Left colon (tissue), 2 donors: ENCODE data around the gene HLCS. TPM values are rescaled to one million over a fixed set of nuclear protein-coding genes. Genes with fewer than 3 reads are reported as not detected.

Source experiments
- ATAC-seq: fragments of 200-7000 bp; cut with Tn5 transposase; one replicate; pipeline ENCODE4 v1.9.1; 2020; ENCODE audit warnings: mild to moderate bottlenecking, moderate library complexity
- DNase-seq, 2 donors: peaks; one replicate each; pipeline ENCODE4 v3.0.0-alpha.2; 2020
- intact Hi-C, 2 donors: fragments of 100-400 bp; cut with DNase I in 1 of 2; cut with micrococcal nuclease in 1 of 2; formaldehyde crosslinking; loops; one replicate each; pipeline versions ENCODE4 v1.11.2 to v1.14.0; 2022; cut with DNase I, micrococcal nuclease
- total RNA-seq, 2 donors: library from RNA; stranded (reverse); fragmentation: NEBNext Ultra II Directional; extraction: Animal tissue kit (Norgen Biotek cat#: 25700); gene quantifications; one replicate each; pipeline ENCODE4 v1.2.1, GENCODE V29; 2021
- donor health status: DM: no; HTN: no; CAD: no.
- donor health status: DM: yes; HTN: yes; CAD: no.

Gene HLCS
- total RNA-seq, 2 donors from 2014 or later, result 14.1 to 18.8 TPM

DNA sequence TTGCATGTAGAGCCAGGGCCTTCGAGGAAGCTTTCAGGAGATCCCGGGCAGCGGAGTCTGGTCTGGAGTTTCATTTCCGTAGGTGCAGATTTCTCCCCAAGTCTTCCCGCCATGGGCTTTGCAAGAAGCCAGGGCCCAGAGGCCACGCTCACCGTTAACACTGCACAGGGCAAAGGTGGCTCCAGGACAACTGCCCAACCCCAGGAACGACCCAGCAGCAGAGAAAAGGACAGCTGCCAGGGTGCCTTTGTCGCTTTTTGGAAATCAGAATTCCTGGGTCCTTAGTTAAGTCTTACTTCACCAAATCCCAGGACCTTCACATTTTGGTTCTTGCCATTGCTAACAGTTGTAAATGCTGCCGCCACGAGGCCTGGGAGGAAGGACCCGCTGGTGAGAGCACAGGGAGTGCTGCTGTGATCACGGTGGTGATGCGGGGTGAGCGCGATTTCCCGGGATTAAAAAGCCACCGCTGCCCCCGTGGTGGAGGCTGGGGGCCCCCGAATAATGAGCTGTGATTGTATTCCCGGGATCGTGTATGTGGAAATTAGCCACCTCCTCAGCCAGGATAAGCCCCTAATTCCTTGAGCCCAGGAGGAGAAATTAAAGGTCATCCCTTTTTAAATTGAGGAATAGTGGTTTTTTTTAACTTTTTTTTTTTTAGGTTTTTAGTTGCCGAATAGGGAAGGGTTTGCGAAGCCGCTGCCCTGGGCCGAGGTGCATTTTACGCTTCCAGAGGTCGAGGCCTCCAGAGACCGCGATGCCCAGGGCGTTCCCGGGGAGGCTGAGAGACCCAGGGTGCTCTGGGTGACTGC is 259.3 kb downstream of the HLCS start:
- intact Hi-C loops, result no loop called here
- DNase-seq (no peak), ATAC-seq (no peak)

DNA sequence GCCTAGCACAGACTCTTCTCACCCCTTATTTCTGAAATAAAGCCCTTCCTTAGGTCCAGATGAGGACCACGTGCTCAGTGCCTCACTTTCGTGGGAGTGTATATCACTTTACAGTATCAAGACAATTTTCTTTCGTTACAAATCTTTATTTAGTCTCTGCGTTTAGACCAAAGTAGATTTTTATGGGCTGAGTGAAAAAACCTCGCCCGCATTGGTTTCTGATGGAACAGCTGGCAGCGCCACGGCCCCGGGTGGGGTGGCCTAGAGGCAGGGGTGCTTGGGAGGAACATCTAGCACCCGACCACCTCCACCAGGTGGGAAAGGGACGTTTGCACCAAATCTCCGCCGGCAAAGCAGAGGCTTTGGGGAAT is 260.0 kb downstream of the HLCS start:
- DNase-seq (no peak), ATAC-seq (no peak)

DNA sequence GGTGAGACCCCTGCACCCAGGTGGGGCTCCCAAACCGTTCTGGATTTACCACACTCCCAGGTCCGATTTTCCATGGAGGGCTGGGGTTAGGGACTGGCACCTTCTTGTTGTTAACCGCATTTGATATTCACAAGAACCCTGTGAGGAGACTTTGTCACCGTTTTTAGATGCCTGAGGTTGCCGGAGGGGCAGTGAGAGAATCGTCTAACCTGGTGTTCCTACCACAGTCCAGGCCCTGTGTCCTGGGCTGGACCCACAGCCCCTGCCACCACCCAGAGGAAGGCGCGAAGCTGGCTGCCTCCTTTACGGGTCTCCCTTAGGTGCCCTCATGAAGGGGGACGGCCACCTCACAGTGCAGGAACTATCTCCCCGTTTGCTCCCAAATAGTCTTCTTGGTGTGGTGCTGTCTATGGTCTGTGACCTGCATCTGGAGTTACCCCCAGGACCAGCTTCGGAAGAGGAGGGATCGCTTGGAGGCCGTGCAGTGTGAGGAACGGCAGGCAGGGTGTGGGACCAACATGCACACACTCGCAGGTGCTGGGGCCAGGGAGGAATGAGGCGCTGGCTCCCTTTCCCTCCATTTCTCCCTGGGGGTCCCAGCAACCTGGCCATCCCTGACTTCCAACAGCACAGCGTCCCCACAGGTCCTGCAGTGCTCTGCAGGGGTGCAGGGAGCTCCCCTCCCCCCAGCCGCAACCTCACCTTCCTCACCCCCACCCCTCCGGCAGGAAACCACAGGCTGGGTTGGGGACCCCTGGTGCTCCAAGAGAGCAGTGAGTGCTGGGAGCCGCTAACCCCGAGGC is 260.6 kb downstream of the HLCS start:
- ATAC-seq (no peak), DNase-seq (no peak)
- intact Hi-C loops, result no loop called here

More for the DNA sequence above, 260.0 kb downstream of the HLCS start:
- intact Hi-C loops, result no loop called here

DNA sequence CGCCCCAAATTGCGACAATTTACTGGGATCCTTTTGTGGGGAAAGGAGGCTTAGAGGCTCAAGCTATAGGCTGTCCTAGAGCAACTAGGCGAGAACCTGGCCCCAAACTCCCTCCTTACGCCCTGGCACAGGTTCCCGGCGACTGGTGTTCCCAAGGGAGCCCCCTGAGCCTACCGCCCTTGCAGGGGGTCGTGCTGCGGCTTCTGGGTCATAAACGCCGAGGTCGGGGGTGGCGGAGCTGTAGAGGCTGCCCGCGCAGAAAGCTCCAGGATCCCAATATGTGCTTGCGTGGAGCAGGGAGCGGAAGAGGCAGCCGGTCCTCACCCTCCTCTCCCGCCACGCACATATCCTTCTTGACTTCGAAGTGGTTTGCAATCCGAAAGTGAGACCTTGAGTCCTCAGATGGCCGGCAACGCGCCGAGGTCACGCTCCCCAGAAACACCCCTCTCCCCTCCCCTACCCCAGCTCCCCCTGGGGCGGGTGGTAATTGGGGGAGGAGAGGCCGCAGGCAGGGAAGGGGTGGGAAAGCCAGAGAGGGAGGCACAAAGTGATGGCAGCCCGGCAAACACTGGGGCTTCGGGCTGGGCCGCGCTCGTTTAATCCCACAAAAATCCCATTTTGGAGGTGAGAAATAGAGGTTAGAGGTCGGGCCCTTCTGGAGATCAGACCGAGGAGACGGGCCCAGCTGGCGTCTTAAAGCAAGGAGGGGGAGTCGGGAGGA is 261.4 kb downstream of the HLCS start:
- DNase-seq (no peak), ATAC-seq (no peak)
- intact Hi-C loops, result no loop called here

DNA sequence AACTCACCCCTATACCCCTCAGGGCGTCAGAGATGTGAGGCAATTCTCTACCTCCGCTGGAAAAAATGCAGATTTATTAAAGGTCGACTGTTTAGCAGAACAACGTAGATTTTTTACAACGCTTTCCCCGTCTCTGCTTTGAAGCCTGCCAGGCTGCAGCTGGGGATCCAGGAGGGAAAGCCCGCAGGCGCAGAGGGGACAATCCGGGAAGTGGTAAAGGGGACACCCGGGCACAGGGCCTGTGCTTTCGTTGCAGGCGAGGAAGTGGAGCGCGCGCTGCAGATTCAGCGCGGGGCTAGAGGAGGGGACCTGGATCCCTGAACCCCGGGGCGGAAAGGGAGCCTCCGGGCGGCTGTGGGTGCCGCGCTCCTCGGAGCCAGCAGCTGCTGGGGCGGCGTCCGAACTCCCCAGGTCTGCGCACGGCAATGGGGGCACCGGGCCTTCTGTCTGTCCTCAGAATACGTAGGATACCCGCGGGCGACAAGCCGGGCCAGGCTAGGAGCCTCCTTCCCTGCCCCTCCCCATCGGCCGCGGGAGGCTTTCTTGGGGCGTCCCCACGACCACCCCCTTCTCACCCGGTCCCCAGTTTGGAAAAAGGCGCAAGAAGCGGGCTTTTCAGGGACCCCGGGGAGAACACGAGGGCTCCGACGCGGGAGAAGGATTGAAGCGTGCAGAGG is 262.1 kb downstream of the HLCS start:
- intact Hi-C loops, result no loop called here
- DNase-seq (no peak), ATAC-seq (no peak)

DNA sequence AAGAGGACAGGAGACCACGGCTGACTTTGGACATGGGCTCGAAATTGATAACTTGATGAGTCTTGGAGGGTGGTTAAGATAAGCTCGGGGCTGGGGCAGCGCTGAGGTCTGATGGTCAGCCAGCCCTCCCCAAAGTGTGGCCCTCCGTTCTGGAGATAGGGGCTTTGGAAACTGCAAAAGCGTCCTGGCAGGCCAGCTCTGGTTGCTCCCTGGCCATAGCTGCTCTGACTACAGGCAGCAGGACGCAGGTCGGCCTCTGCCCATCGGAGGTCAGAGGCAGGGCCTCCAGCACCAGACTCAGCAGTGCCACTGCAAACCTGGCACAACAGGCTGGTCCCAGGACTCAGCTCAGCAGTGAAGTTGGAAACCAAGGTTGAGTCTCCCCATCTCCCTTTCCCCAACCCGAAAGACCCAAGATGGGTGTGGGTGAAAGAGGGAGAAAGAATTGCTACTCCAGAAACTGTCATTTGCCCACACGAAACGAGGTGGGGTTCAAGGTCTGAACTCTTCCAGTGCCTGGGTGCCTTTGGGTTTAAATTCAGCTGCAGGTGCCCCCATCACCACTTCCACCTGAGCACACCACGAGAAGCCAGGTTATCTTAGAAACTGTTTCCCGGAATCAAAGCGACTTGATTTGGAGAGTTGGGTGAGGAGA is 262.7 kb downstream of the HLCS start:
- ATAC-seq, result no peak
- intact Hi-C loops, result no loop called here
- no peak for DNase-seq

DNA sequence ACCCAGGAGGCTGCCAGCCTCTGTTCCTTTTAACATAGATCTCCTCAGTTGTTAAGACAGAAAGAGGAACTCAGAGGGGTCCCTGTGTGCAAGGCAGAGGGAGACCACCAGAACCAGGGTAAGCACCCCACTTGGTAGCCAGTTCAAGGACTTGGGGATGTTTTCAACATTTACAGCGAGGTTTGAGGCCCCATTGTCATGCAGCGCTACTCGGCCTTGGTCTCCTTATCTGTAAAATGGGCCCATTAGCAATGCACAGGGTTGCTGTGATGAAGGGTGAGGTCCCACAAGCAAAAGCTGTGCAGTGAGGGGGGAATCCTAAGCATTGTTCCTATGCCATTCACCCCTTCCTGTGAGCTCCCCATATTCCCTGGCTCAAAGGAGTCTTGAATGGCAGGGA is 263.3 kb downstream of the HLCS start:
- no peak for DNase-seq
- intact Hi-C loops, result no loop called here
- ATAC-seq, result no peak

DNA sequence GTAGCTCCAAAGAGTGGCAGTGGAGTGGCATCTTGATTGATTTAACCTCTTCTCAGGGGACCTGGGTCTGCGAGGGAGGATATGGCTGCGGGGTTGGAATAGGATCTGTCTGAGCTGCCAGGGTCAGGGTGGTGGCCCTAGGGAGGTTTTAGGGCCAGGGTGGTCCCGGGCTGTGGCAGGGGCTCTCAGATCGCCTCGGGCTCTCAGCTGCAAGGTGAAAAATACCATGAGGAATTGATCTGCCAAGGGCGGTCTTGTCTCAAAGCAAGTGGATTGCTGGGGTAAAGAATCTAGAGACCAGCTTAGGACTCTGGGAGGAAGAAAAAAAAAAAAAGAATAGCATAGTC is 263.9 kb downstream of the HLCS start:
- no peak for ATAC-seq
- no peak for DNase-seq
- intact Hi-C loops, result no loop called here

DNA sequence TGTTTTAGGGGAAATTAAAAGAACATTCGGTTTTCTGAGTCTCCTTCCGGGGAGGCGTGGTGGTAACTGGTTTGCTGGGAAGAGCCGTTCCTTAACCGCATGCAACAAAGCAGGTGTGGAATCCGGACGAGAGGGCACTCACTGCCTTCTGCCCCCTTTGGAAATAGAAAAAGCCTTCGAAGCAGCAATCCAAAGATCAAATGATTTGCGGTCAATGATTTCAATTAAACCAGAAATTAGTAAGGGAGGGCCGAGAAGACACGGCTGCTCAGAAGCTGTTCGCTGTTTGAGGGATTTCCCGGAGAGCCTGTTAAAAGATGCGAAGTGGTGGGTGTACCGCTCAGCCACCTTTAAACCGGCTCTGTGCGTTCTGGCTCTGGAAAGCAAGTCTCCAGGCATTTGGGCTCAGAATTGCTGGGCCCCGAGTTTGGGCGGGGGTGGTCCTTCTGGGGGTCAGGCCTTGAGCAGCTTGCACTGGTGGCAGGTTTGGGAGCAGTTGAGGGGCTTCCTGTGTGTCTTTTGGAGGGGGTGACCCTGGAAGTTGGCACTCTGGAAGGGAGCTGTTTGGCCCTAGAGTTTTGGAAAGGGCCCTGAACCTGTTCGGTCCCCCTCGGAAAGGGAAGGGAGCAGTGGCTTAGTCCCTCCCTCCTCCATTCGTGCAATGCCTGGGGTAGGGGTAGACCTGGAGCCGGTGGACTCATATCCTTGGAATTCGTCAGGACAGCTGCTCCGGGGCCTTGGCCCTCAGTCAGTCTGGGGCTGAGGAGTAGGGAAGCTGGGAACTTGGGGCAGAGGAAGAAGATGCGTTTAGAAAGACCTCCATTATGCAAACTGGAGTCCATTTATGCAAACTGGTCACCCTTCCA is 264.5 kb downstream of the HLCS start:
- ATAC-seq (peak; percentile 26), DNase-seq (no peak)
- intact Hi-C loops, result no loop called here

DNA sequence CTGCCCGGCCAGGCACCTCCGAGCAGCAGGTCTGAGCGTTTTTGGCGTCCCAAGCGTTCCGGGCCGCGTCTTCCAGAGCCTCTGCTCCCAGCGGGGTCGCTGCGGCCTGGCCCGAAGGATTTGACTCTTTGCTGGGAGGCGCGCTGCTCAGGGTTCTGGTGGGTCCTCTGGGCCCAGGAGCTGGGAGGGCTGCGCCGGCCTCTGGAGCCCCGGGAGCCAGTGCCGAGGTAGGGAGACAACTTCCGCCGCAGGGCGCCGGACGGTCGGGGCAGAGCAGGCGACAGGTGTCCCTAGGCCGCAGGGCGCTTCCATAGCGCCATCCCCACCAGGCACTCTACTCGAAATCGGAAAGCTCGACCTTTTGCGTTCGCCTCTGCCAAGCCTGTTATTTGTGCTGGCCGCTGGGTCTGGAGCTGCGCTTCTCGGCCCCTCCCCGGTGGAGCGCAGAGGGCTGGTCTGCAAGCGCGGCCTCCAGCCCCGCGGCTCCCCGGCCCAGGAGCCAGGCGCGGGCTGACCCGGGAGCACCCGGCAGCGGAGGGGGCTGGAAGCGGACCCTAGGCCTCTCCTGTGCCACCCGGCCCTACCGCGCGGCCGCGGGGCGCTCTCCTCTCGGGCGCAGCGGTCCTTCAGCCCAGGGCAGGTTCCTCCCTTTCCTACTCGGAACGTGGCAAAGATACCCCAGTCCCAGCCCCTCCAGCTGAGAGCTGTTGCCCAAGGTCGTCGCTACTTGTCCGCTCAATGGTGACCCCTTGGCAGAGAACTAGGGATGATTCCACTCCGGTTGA is 265.3 kb downstream of the HLCS start:
- intact Hi-C loops, result no loop called here
- DNase-seq (no peak), ATAC-seq (peak; percentile 44)

Other genes starting within 250 kb of the HLCS start
- under 1 TPM in 1 of 2 donors, not detected in 1; 0.11 TPM for gene RIPPLY3, start 40.0 kb upstream of the HLCS start, total RNA-seq
- 10 to 100 TPM; 18.3 to 25.1 TPM for gene PIGP, start 106.4 kb upstream of the HLCS start, total RNA-seq
- 100 to 1,000 TPM in 1 of 2 donors, 10 to 100 TPM in 1; 99.8 to 106 TPM for gene TTC3, start 106.6 kb upstream of the HLCS start, total RNA-seq